Stimulated activated CD8-positive, alpha-beta memory T cell treated with anti-CD3 and anti-CD28 coated beads, Interleukin-12 subunit alpha, Interleukin-12 subunit beta, amount 100 ng/mL, for 24 hours (primary cell): ENCODE data around the gene KCNK1.

Experiments used
- DNase-seq: peaks from one replicate; pipeline ENCODE4 v3.0.0-alpha.2; 2020; ENCODE audit errors: extremely low read depth

The KCNK1 gene

DNA sequence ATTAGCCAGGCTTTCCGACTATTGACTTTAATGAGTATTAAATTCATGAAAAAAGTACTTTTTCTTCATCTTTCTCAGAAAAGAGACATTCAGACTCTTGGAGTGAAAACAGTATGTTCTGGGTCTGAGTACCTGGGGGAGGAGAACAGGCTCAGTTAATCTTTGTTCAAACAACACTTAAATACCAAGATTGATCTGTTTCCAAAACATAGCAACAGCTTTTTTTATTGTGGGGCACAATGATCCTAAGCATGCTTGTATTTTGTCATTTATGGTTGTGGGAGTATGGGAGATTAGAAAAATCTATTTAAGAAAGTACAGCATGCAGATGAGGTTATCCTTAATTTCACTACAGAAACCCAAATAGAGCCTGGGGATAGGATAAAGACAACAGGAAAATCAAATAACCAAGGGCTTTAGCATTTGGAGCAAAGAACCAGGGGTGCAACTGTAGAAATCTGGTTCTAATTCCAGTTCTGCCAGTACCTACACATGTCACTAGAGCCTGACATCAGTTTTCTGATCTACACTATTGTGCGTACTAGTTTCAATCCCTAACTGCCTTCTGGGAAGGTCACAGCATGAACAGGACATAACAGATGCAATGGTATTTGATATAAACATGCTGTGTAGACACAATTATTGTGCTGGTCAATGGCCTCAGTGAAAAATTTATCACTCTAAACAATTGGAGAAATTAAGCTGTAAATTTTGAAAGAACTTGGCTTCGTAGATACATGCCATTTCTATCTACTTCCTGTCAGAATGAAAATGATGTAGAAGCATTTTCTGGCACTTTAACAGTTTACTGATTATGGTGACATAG is 91.2 kb downstream of the KCNK1 start:
- no peak for DNase-seq

DNA sequence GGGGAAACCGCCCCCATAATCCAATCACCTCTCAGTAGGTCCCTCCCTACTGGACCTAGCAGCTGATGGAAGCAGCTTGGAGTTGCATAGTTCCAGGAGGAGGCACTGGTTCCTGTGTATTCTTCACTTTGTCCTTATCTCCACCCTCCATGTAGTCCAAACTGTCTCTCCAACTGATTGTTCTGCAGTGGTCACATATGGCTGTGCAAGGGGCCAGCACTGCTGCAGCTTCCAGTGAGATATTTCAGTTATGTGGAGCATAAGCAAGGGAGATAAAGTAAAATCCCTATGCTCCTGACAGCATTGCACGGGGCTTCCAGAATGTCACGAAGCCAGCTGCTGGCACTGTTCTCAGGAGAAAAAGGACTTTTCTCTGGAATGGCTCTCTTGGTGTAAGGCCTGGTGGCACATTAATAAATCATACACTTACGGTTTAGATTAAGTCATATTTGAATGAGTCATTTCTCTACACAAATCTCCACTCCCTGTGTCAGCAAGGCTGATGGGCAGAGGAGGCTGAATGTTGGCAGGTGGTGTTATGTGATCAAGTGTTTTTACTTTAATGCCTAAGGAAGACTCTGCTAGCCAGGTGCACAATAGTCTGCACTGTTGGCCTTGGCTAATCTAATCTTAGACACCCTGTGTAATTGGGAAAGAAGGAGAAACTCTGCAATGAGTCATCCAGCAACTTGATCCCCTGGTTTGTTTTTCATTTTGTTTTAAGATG is 93.4 kb downstream of the KCNK1 start:
- DNase-seq = no peak

DNA sequence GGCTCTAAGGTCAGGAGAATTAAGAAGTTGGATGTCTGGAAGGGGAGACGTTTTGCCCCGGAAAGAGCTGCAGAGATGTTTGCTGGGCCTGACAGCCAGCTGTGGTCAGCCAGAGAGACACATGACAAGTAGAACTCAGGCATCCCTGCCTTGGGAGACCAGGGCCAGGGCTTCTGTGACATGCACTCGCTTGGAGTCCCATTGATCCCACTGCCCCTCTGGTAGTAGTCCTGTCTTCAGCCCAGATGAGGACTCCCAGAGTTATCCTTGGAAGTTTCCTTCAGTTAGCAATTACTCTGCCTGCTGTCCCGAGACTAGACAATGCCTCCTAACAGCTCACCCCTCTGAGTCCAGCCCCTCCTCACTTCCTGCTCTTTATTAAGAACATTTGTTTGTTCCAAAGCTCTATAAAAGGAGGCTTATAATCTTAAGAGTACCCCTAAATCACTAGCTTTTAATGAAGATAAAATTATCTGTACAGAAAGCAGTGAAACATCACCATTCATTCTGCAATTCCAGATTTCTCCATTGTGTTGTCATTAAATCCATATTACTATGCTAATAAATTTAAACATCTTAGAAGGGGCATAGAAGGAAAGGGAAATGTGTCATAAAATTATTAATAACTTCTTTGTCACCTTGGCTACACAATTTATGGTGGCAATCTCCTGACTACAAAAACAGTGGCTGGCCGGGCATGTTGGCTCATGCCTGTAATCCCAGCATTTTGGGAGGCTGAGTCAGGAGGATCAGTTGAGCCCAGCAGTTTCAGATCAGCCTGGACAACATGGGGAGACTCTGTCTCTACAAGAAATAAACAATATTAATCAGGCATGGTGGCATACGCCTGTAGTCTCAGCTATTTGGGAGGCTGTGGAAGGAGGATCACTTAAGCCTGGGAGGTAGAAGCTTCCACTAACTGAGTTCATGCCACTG is 94.2 kb downstream of the KCNK1 start:
- DNase-seq = no peak

DNA sequence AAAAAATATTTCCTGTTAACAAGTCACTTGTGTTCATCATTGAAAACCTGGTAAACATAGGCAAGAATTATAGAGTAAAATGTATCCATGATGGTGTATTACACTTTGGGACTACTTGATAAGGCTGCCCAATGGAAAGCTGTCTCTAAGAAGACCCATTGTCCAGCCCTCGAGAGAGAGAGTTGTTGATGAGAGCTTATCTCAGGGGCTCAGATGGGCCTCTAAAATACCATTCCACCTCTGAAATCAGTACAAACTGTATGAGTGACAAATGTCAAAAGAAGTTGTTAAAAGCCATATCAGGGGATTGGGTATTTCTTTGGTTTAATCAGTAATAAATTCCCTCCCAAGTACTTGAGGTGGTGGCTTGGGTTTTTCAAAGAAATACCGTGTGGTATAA is 96.1 kb downstream of the KCNK1 start:
- no peak for DNase-seq

DNA sequence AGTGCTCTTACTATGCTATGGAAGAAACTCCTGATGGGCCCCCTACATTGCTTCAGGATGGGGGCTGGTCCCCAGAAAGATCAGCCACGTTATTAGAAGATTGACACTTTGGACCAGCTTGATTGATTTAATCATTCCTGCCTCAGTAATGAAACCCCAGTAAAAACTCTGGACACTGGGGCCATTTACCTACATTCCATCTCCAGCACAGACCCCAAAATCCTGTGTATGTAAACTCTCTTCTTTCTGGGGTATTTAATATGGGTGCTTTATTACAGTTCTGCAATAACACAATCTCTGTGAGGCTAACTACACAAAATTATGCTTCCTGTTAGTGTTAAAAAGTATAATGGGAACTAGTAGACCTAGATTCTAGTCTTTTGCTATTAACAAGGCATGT is 96.6 kb downstream of the KCNK1 start:
- no peak for DNase-seq

DNA sequence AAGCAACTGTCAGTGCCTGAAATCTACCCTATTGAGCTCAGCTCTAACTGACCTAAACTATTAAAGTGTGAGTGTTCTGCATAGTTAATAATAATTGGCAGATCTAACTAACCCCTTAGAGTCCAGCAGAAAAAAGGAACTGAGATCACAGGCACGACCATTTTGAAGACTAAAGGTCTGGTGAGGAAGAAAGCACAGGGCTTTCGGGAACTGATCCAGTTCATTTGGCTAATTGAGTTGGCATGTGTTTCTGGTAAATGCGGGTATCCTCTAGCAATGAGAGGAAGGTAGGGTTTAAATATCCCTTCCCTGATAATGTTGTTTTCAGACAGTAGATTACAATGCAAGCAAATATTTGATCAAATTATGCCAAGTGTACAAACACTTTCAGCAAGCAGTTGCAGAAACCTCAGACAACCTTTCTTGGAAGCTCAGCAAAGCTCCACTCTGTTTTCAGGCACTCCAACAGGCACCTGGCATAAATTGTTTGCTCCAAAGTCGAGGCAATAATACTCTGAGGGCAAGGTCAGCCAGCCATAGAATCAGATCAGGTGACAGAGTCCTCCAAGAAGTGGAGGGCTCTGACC is 100.8 kb downstream of the KCNK1 start:
- DNase-seq = no peak

DNA sequence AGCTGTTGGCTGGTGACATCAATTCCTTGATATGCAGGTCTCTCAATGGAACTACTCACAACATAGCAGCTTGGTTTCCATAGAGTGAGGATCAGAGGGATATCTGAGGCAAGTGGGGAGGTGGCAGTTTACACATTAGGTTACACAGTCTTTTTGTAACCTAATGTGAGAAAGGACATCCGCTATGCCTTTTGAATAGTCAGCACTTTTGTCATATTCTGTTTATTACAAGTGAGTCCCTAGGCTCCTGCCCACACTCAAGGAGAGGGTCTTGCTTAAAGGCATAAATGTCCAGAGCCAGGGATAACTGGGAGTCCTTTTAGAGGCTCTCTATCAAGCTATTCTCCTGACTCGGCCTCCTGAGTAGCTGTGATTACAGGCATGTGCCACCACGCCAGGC is 104.2 kb downstream of the KCNK1 start:
- DNase-seq = no peak

DNA sequence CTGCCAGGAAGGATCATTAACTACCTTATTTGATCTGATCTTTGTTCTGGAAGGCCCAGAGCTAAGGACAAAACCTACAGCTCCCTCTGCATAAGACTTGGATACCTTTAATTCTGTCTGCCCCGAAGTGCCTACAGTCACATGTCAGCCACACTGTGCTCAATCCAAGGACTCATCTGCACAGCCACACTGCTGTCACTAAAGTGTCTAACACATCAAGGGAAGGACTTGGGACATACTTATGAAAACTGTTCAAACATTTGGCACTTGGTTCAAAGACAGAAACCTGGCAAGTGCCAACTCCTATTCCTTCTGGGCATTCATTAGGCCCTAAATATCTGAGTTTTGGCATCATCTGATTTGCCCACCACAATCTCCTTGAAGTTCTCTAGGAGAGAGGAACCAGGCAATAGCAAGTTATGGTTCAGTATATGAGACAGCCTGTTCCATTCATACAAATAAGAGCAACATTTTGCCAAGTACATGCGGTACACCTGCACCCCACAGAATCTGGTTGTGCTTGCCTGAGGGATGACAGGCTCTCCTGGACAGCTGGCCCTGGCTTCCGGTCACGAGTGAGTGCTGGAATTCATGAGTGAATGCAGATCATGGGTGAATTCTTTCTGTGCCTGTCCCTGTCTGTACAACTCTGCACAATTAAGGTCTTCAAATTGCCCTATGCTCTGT is 105.9 kb downstream of the KCNK1 start:
- no peak for DNase-seq

DNA sequence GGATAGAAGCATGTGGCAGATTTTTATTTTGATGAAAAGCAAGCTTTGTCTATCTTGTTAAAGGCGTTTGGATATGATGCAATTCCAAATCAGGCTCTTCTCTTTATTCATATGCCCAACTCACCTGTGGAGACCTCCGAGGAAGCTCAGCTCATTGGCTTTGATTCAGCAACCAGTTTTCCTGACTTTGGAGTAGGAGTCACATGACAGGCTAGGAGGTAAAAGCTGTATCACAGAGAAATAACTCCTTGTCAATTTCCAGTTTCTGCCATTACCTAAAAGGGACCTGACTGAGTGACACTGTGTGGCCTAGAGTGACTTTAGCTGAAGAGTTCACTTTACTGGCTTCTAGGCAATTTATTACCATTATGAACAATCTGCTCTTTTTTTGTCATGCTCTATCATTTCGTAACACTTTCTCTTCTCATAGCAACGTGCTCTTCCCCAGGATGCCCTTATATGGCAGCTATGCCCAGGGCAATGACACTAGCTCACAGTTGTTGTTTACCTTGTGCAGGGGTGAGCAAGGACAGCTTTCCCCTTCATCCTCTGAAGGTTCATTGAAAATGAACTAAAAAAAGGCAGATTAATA is 107.2 kb downstream of the KCNK1 start:
- DNase-seq = no peak
